SK-N-SH (cell line): ENCODE data around the gene FSIP1. TPM values are rescaled to one million over a fixed set of nuclear protein-coding genes. Genes with fewer than 3 reads are reported as not detected.

ENCODE experiments used
- CTCF ChIA-PET: fragments of 300-600, 350-600 bp; formaldehyde crosslinking; extraction: SDS; loops from one replicate; lab custom pipeline; 2021; lab: Yijun Ruan, JAX
- POLR2A ChIA-PET: fragments of 350-600 bp; sonication (Branson Sonifier 250); formaldehyde crosslinking; extraction: SDS; loops from one replicate; lab custom pipeline; 2020; ENCODE audit warnings: antibody characterized with exemption, inconsistent platforms; lab: Yijun Ruan, JAX
- DNase-seq: peaks from one replicate; pipeline ENCODE4 v3.0.0; 2012
- H2AFZ ChIP-seq: fragments of 200-600 bp; sonication (generic); 2 replicates; pipeline ENCODE4 v1.8.1; 2016; ENCODE audit warnings: antibody characterized with exemption, mild to moderate bottlenecking, low read depth
- H3F3A ChIP-seq: fragments of 200-600 bp; sonication (generic); replicated peaks from 2 replicates; pipeline ENCODE3; 2016; ENCODE audit warnings: antibody characterized with exemption, mild to moderate bottlenecking; ENCODE audit not compliant: insufficient read depth
- H3K27ac ChIP-seq, 2 experiments: fragments of 200-500 bp in 1 of 2; fragments of 200-600 bp in 1 of 2; sonication (Bioruptor generic) in 1 of 2; sonication (generic), shearing (Covaris generic) in 1 of 2; 2 replicates each; pipeline versions ENCODE4 v1.5.1 to v1.6.1; 2014 to 2016; ENCODE audit warnings: low read depth in 2 of 2, inconsistent platforms in 1 of 2, low read length in 1 of 2, mild to moderate bottlenecking in 1 of 2, mixed read lengths in 1 of 2
- H3K27me3 ChIP-seq: fragments of 200-600 bp; sonication (generic), shearing (Covaris generic); 2 replicates; pipeline ENCODE4 v1.6.1; 2016; ENCODE audit warnings: mixed run types; ENCODE audit not compliant: insufficient read depth
- H3K36me3 ChIP-seq, 2 experiments: fragments of 200-500 bp in 1 of 2; fragments of 200-600 bp in 1 of 2; sonication (Bioruptor generic) in 1 of 2; sonication (generic) in 1 of 2; replicated peaks in 1 of 2; 2 replicates each; pipeline versions ENCODE3 to v1.5.1; 2014 to 2016; ENCODE audit warnings: low read length in 1 of 2, mild to moderate bottlenecking in 1 of 2; ENCODE audit not compliant: insufficient read depth in 2 of 2, control insufficient read depth in 1 of 2
- H3K4me1 ChIP-seq, 2 experiments: fragments of 200-500 bp in 1 of 2; fragments of 200-600 bp in 1 of 2; sonication (Bioruptor generic) in 1 of 2; sonication (generic), shearing (Covaris generic) in 1 of 2; 2 replicates each; pipeline versions ENCODE4 v1.5.1 to v1.6.1; 2014 to 2016; ENCODE audit warnings: low read depth in 1 of 2, low read length in 1 of 2, mixed run types in 1 of 2; ENCODE audit not compliant: insufficient read depth in 2 of 2, control insufficient read depth in 1 of 2
- H3K4me2 ChIP-seq: fragments of 200-600 bp; sonication (generic), shearing (Covaris generic); 2 replicates; pipeline ENCODE4 v1.6.1; 2017; ENCODE audit warnings: mixed run types
- H3K4me3 ChIP-seq, 2 experiments: fragments of 200-500 bp in 1 of 2; fragments of 200-600 bp in 1 of 2; sonication (Bioruptor generic) in 1 of 2; sonication (generic), shearing (Covaris generic) in 1 of 2; 2 replicates each; pipeline versions ENCODE4 v1.5.1 to v1.8.1; 2014 to 2016; ENCODE audit warnings: low read depth in 2 of 2, inconsistent platforms in 1 of 2, low read length in 1 of 2, mild to moderate bottlenecking in 1 of 2, mixed read lengths in 1 of 2, moderate library complexity in 1 of 2
- H3K79me2 ChIP-seq: fragments of 200-600 bp; sonication (generic); 2 replicates; pipeline ENCODE4 v1.8.1; 2017; ENCODE audit warnings: mild to moderate bottlenecking; ENCODE audit not compliant: insufficient read depth
- H3K9ac ChIP-seq: fragments of 200-600 bp; sonication (generic); 2 replicates; pipeline ENCODE4 v1.6.1; 2017; ENCODE audit warnings: mixed run types
- H3K9me2 ChIP-seq: fragments of 200-600 bp; sonication (generic); 2 replicates; pipeline ENCODE4 v1.6.1; 2017; ENCODE audit warnings: mixed run types
- H3K9me3 ChIP-seq: fragments of 200-600 bp; sonication (generic); 2 replicates; pipeline ENCODE4 v1.6.1; 2017; ENCODE audit warnings: mixed run types, mild to moderate bottlenecking, moderate library complexity
- H4K20me1 ChIP-seq: fragments of 200-600 bp; sonication (generic); 2 replicates; pipeline ENCODE4 v1.6.1; 2017; ENCODE audit warnings: mild to moderate bottlenecking, mixed run types; ENCODE audit not compliant: insufficient read depth
- CHD2 ChIP-seq: fragments of 150-350 bp; IDR thresholded peaks from 2 replicates; pipeline ENCODE4 v1.6.1; 2018; ENCODE audit warnings: low read length; ENCODE audit not compliant: partially characterized antibody
- ELF1 ChIP-seq: IDR thresholded peaks from 2 replicates; pipeline ENCODE4 v1.4.0; 2012
- EP300 ChIP-seq, 2 experiments: IDR thresholded peaks; 2 replicates each; pipeline versions ENCODE4 v1.4.0 to v1.6.1; 2012; ENCODE audit warnings: borderline replicate concordance in 1 of 2, low read depth in 1 of 2, low read length in 1 of 2
- FOSL2 ChIP-seq: IDR thresholded peaks from 2 replicates; pipeline ENCODE4 v1.4.0; 2012; ENCODE audit warnings: low read depth, mild to moderate bottlenecking, moderate library complexity, borderline replicate concordance
- FOXM1 ChIP-seq: IDR thresholded peaks from 2 replicates; pipeline ENCODE4 v1.4.0; 2012; ENCODE audit warnings: low read depth, mild to moderate bottlenecking
- GABPA ChIP-seq: IDR thresholded peaks from 2 replicates; pipeline ENCODE4 v1.4.0; 2012; ENCODE audit warnings: low read depth, mild to moderate bottlenecking
- JUND ChIP-seq: IDR thresholded peaks from 2 replicates; pipeline ENCODE4 v1.4.0; 2012
- MXI1 ChIP-seq: IDR thresholded peaks from 2 replicates; pipeline ENCODE4 v1.6.1; 2012; ENCODE audit warnings: mild to moderate bottlenecking, low read depth, low read length, improper control_type of control experiment
- NFIC ChIP-seq: IDR thresholded peaks from 2 replicates; pipeline ENCODE4 v1.4.0; 2012; ENCODE audit warnings: borderline replicate concordance
- PBX3 ChIP-seq: IDR thresholded peaks from 2 replicates; pipeline ENCODE4; 2012
- POLR2AphosphoS5 ChIP-seq: IDR thresholded peaks from 2 replicates; pipeline ENCODE4 v1.6.1; 2012; ENCODE audit warnings: low read depth, low read length
- RCOR1 ChIP-seq: fragments of 150-350 bp; IDR thresholded peaks from 2 replicates; pipeline ENCODE4 v1.6.1; 2017; ENCODE audit warnings: antibody characterized with exemption, low read length
- RFX5 ChIP-seq: IDR thresholded peaks from 2 replicates; pipeline ENCODE4 v1.6.1; 2012; ENCODE audit warnings: mild to moderate bottlenecking, improper control_type of control experiment, low read length
- RXRA ChIP-seq: IDR thresholded peaks from 2 replicates; pipeline ENCODE4 v1.4.0; 2012; ENCODE audit warnings: low read depth, mild to moderate bottlenecking, borderline replicate concordance
- SMC3 ChIP-seq: IDR thresholded peaks from 2 replicates; pipeline ENCODE4 v1.6.1; 2012; ENCODE audit warnings: low read depth, low read length, improper control_type of control experiment
- YY1 ChIP-seq: IDR thresholded peaks from 2 replicates; pipeline ENCODE4 v1.4.0; 2012; ENCODE audit warnings: low read depth, mild to moderate bottlenecking
- WGBS: methylation state at CpG from one replicate; pipeline ENCODE4 v1.1.6; 2017; ENCODE audit warnings: low lambda C conversion rate; 5-methylcytosine and 5-hydroxymethylcytosine counted together
- polyA plus RNA-seq, 3 experiments: library from polyadenylated mRNA; depleted of rRNA; stranded (reverse); fragments of >200 nt; gene quantifications; 2 replicates each; pipeline ENCODE4 v1.2.3, GENCODE V29; 2012
- TF ChIP-seq, protein P1 (sequence below): IDR thresholded peaks from 2 replicates; pipeline ENCODE4 v1.6.1; 2012; ENCODE audit warnings: mild to moderate bottlenecking, low read depth, low read length, moderate library complexity

Gene FSIP1
- polyA plus RNA-seq, 1 of the 3 experiments (the other 2 are of a cell fraction): 0.43 TPM

DNA sequence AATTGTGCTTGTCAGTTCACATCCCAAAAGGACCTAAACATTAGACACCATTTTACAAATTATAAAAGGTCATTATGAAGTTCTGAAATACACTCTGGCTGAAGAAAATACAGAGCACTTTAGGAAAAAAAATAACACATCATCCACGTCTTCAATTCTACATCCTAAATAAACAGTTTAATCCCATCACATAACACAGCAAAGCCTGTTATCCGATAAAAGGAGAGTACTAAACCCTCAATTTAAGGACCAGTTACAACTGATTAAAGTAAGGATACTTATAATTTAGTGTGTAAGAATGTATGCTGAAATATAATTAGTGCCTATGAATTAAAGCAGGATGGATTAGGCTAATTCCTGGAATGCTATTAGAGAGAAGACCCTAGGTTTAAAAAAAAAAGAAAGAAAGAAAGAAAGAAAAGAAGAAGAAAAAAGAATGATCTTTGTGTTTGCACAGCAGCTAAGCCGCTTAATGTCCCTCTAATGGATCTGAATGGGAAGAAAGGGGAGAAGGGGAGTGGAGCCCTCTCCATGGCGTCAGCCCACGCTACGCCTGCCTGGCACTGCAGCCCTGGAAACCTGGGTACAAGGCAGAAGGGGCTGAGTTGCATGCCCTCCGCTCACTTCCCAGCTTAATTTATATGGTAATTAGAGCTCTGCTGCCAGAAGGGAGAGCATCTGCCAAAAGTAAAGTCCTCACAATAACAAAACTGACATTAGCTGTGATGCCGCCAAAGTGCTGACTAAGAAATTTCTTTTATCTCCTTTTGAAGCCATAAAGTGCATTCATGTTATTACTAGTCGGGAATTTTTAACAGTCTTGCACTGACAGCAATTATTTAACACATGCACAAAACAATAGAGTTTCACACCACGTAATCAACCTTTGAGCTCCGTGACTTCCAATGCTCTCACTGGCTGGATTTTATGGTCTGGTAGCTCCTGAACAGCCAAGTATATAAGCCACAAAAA is 90.0 kb downstream of the FSIP1 start:
- Histone ChIP-seq H3F3A (peaks cover 5% of the 10 kb centered on the region), H3K4me1 (peaks cover 2 to 6% of the 10 kb centered on the region in 2 experiments; a peak in 1 of 4 replicates), H3K4me3 (no peak overlapping the region), H3K9me3 (no peaks in the 10 kb centered on the region), H4K20me1 (no peaks in the 10 kb centered on the region), H3K9me2 (no peaks in the 10 kb centered on the region), H3K36me3 (no peaks in the 10 kb centered on the region), H3K27me3 (no peaks in the 10 kb centered on the region), H3K4me2 (no peak overlapping the region), H3K79me2 (no peaks in the 10 kb centered on the region), H2AFZ (no peak overlapping the region), H3K27ac (no peak overlapping the region), H3K9ac (no peak overlapping the region)
- WGBS: 91% methylated on average over 11 of the region's 11 CpGs
- POLR2A ChIA-PET: no interaction called here
- CTCF ChIA-PET: interaction anchor here (0.7 to 3.3 kb wide), 3 partner anchors 27 to 64 kb away, joined by 3 to 30 read pairs (median 3); no protein-coding TSS in a partner anchor
- DNase-seq: peak; percentile 7
- no peak for TF ChIP-seq FOXM1
- TF ChIP-seq, protein P1, sequence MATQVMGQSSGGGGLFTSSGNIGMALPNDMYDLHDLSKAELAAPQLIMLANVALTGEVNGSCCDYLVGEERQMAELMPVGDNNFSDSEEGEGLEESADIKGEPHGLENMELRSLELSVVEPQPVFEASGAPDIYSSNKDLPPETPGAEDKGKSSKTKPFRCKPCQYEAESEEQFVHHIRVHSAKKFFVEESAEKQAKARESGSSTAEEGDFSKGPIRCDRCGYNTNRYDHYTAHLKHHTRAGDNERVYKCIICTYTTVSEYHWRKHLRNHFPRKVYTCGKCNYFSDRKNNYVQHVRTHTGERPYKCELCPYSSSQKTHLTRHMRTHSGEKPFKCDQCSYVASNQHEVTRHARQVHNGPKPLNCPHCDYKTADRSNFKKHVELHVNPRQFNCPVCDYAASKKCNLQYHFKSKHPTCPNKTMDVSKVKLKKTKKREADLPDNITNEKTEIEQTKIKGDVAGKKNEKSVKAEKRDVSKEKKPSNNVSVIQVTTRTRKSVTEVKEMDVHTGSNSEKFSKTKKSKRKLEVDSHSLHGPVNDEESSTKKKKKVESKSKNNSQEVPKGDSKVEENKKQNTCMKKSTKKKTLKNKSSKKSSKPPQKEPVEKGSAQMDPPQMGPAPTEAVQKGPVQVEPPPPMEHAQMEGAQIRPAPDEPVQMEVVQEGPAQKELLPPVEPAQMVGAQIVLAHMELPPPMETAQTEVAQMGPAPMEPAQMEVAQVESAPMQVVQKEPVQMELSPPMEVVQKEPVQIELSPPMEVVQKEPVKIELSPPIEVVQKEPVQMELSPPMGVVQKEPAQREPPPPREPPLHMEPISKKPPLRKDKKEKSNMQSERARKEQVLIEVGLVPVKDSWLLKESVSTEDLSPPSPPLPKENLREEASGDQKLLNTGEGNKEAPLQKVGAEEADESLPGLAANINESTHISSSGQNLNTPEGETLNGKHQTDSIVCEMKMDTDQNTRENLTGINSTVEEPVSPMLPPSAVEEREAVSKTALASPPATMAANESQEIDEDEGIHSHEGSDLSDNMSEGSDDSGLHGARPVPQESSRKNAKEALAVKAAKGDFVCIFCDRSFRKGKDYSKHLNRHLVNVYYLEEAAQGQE: no peak

GRCh38 chr15:39690881-39691634 is 91.6 kb downstream of the FSIP1 start:
- Histone ChIP-seq H2AFZ (no peak overlapping the region), H3F3A (no peaks in the 10 kb centered on the region), H3K4me1 (peaks cover 2 to 6% of the 10 kb centered on the region in 2 experiments; a peak in 1 of 4 replicates), H3K36me3 (no peaks in the 10 kb centered on the region), H3K27me3 (no peaks in the 10 kb centered on the region), H3K9me2 (no peaks in the 10 kb centered on the region), H3K79me2 (no peaks in the 10 kb centered on the region), H3K4me3 (no peak overlapping the region), H3K9me3 (no peaks in the 10 kb centered on the region), H3K27ac (no peak overlapping the region), H3K4me2 (no peak overlapping the region), H4K20me1 (no peaks in the 10 kb centered on the region), H3K9ac (no peak overlapping the region)
- 91% methylated on average over 6 of the region's 6 CpGs for WGBS
- DNase-seq: no peak
- ChIA-PET CTCF (interaction anchor here (0.9 to 3.3 kb wide), 4 partner anchors 66 to 983 kb away, joined by 3 to 30 read pairs (median 6); no protein-coding TSS in a partner anchor), POLR2A (no interaction called here)
- TF ChIP-seq RXRA (no peak), ELF1 (no peak), NFIC (no peak), SMC3 (no peak), RFX5 (no peak), PBX3 (no peak), CHD2 (no peak), FOSL2 (no peak), MXI1 (no peak), POLR2AphosphoS5 (no peak), RCOR1 (no peak), GABPA (no peak), YY1 (no peak), EP300 (IDR thresholded peaks at IDR 0.05; ENCODE audit: borderline replicate concordance in 1 of 2, low read depth in 1 of 2, low read length in 1 of 2) (no peak), JUND (no peak)
- TF ChIP-seq, protein P1: no peak
